ENCODE results near the gene PCDHGB6. TPM values are rescaled to one million over a fixed set of nuclear protein-coding genes. Genes with fewer than 3 reads are reported as not detected.
A peak's percentile ranks its signal among the peaks of the same experiment; 100 is the strongest.

PCDHGB6 gene
- total and polyA plus RNA-seq, 7 experiments from 2014 or later, result 0.05 to 0.44 (median 0.16) TPM

- H3K27me3 Mint-ChIP-seq, result peaks cover 54 to 93% (median 83%) of the 10 kb centered on the region in 5 donors
- H3K4me1 Mint-ChIP-seq, result peaks cover 2 to 12% (median 6%) of the 10 kb centered on the region in 7 donors
- H3K4me1 ChIP-seq (ENCODE audit: control insufficient read depth in 2 of 2, insufficient read depth in 2 of 2, low read length in 2 of 2), result no peaks in the 10 kb centered on the region
- peaks cover 0 to 49% (median 0%) of the 10 kb centered on the region in 3 experiments for H3K9me3 ChIP-seq (ENCODE audit: control insufficient read depth in 2 of 3, low read length in 3 of 3)
- no peak for DNase-seq
- ChIA-PET POLR2A (no interaction called here), CTCF (no interaction called here)
- no peak overlapping the region for H3K4me3 ChIP-seq (ENCODE audit: low read length)
- H3K27ac Mint-ChIP-seq, result no peak overlapping the region
- H3K36me3 ChIP-seq (ENCODE audit: control insufficient read depth in 2 of 3, insufficient read depth in 3 of 3, low read length in 3 of 3), result no peaks in the 10 kb centered on the region
- no peak overlapping the region for H3K4me3 Mint-ChIP-seq
- no peak for ATAC-seq
- H3K9me3 Mint-ChIP-seq, result peaks cover 12 to 93% (median 59%) of the 10 kb centered on the region in 11 donors
- peaks cover 5 to 25% of the 10 kb centered on the region in 2 donors for H3K27me3 ChIP-seq (ENCODE audit: control insufficient read depth in 2 of 2, insufficient read depth in 2 of 2, low read length in 2 of 2)
- H3K27ac ChIP-seq (ENCODE audit: low read depth, low read length), result no peak overlapping the region
- peaks cover 8 to 34% (median 16%) of the 10 kb centered on the region in 5 donors for H3K36me3 Mint-ChIP-seq
- intact Hi-C loops (cut with micrococcal nuclease), result loop anchor here in 1 of 2 donors (10.0 kb wide), 1 partner anchor 131 kb away; no protein-coding TSS in a partner anchor
Observed at GRCh38 chr5:141366016-141366896, 41.6 kb upstream of the PCDHGB6 start.

GRCh38 chr5:141369994-141370848 lies 37.6 kb upstream of the PCDHGB6 start, which contains the start of gene PCDHGB3:
Gene PCDHGB3 (plus strand): TSS chr5:141370242. CDS start chr5:141370395, 153 bp downstream.
- peaks cover 4 to 24% (median 7%) of the 10 kb centered on the region in 5 donors for H3K36me3 Mint-ChIP-seq
- Histone ChIP-seq H3K4me1 (ENCODE audit: control insufficient read depth in 2 of 2, insufficient read depth in 2 of 2, low read length in 2 of 2) (no peaks in the 10 kb centered on the region), H3K27me3 (ENCODE audit: control insufficient read depth in 2 of 2, insufficient read depth in 2 of 2, low read length in 2 of 2) (peaks cover 0 to 11% of the 10 kb centered on the region in 2 donors), H3K4me3 (ENCODE audit: low read length) (peak within 1 kb of the TSS; percentile 29), H3K36me3 (ENCODE audit: control insufficient read depth in 2 of 3, insufficient read depth in 3 of 3, low read length in 3 of 3) (no peaks in the 10 kb centered on the region), H3K27ac (ENCODE audit: low read depth, low read length) (no peak within 1 kb of the TSS), H3K9me3 (ENCODE audit: control insufficient read depth in 2 of 3, low read length in 3 of 3) (peaks cover 0 to 48% (median 0%) of the 10 kb centered on the region in 3 experiments)
- peaks cover 42 to 93% (median 82%) of the 10 kb centered on the region in 5 donors for H3K27me3 Mint-ChIP-seq
- peak within 1 kb of the TSS; percentile 70 to 86 (median 82) for H3K4me3 Mint-ChIP-seq
- POLR2A ChIA-PET, result no interaction called here
- no peak within 1 kb of the TSS for H3K27ac Mint-ChIP-seq
- H3K9me3 Mint-ChIP-seq, result peaks cover 3 to 93% (median 47%) of the 10 kb centered on the region in 11 donors
- intact Hi-C loops (cut with micrococcal nuclease), result loop anchor here (1.0 to 10.0 kb wide), 2 partner anchors 135 to 194 kb away; no protein-coding TSS in a partner anchor
- DNase-seq (peak in 5 of 9 donors; percentile 21 to 42 (median 27)), ATAC-seq (peak; percentile 76)
- peaks cover 2 to 8% (median 6%) of the 10 kb centered on the region in 7 donors for H3K4me1 Mint-ChIP-seq
- CTCF ChIA-PET, result interaction anchor here (0.6 to 1.2 kb wide), 5 partner anchors 51 to 539 kb away, joined by 3 to 5 read pairs (median 4); partner anchors contain the start of gene PCDHGA11

- peaks cover 2 to 22% (median 12%) of the 10 kb centered on the region in 5 donors for H3K36me3 Mint-ChIP-seq
- H3K27ac Mint-ChIP-seq, result peak overlapping the region in 1 of 9 donors; percentile 49
- Histone ChIP-seq H3K9me3 (ENCODE audit: control insufficient read depth in 2 of 3, low read length in 3 of 3) (peaks cover 0 to 41% (median 0%) of the 10 kb centered on the region in 3 experiments), H3K4me3 (ENCODE audit: low read length) (no peak overlapping the region), H3K27ac (ENCODE audit: low read depth, low read length) (no peak overlapping the region), H3K4me1 (ENCODE audit: control insufficient read depth in 2 of 2, insufficient read depth in 2 of 2, low read length in 2 of 2) (no peaks in the 10 kb centered on the region), H3K36me3 (ENCODE audit: control insufficient read depth in 2 of 3, insufficient read depth in 3 of 3, low read length in 3 of 3) (no peaks in the 10 kb centered on the region), H3K27me3 (ENCODE audit: control insufficient read depth in 2 of 2, insufficient read depth in 2 of 2, low read length in 2 of 2) (peaks cover 0 to 8% of the 10 kb centered on the region in 2 donors)
- POLR2A ChIA-PET, result no interaction called here
- CTCF ChIA-PET, result interaction anchor here (0.6 kb wide), 1 partner anchor 957 kb away, joined by 6 read pairs; no protein-coding TSS in a partner anchor
- peaks cover 8 to 93% (median 45%) of the 10 kb centered on the region in 11 donors for H3K9me3 Mint-ChIP-seq
- ATAC-seq (no peak), DNase-seq (no peak)
- intact Hi-C loops (cut with micrococcal nuclease), result no loop called here
- H3K4me1 Mint-ChIP-seq, result peaks cover 2 to 8% (median 6%) of the 10 kb centered on the region in 7 donors
- peak overlapping the region in 2 of 10 donors; percentile 66 to 81 for H3K4me3 Mint-ChIP-seq
- H3K27me3 Mint-ChIP-seq, result peaks cover 32 to 85% (median 79%) of the 10 kb centered on the region in 5 donors
Observed at GRCh38 chr5:141371572-141372475, 36.0 kb upstream of the PCDHGB6 start.

- peak within 1 kb of the TSS in 9 of 10 donors; percentile 18 to 59 (median 49) for H3K4me3 Mint-ChIP-seq
- H3K9me3 Mint-ChIP-seq, result peaks cover 8 to 93% (median 47%) of the 10 kb centered on the region in 11 donors
- H3K4me1 Mint-ChIP-seq, result peaks cover 2 to 8% (median 6%) of the 10 kb centered on the region in 7 donors
- H3K4me1 ChIP-seq (ENCODE audit: control insufficient read depth in 2 of 2, insufficient read depth in 2 of 2, low read length in 2 of 2), result no peaks in the 10 kb centered on the region
- H3K36me3 Mint-ChIP-seq, result peaks cover 2 to 22% (median 12%) of the 10 kb centered on the region in 5 donors
- intact Hi-C loops (cut with micrococcal nuclease), result no loop called here
- no peak within 1 kb of the TSS for H3K4me3 ChIP-seq (ENCODE audit: low read length)
- H3K27ac ChIP-seq (ENCODE audit: low read depth, low read length), result no peak within 1 kb of the TSS
- ATAC-seq (no peak), DNase-seq (no peak)
- no peak within 1 kb of the TSS for H3K27ac Mint-ChIP-seq
- H3K27me3 ChIP-seq (ENCODE audit: control insufficient read depth in 2 of 2, insufficient read depth in 2 of 2, low read length in 2 of 2), result no peaks in the 10 kb centered on the region
- no peaks in the 10 kb centered on the region for H3K36me3 ChIP-seq (ENCODE audit: control insufficient read depth in 2 of 3, insufficient read depth in 3 of 3, low read length in 3 of 3)
- H3K9me3 ChIP-seq (ENCODE audit: control insufficient read depth in 2 of 3, low read length in 3 of 3), result peaks cover 0 to 50% (median 0%) of the 10 kb centered on the region in 3 experiments
- H3K27me3 Mint-ChIP-seq, result peaks cover 26 to 82% (median 71%) of the 10 kb centered on the region in 5 donors
- ChIA-PET POLR2A (interaction anchor here (0.7 kb wide), 1 partner anchor 198 kb away, joined by 3 read pairs; no protein-coding TSS in a partner anchor), CTCF (no interaction called here)
Observed at GRCh38 chr5:141373673-141374317, 34.0 kb upstream of the PCDHGB6 start, which contains the start of gene PCDHGA6. Gene PCDHGA6 (plus strand): TSS chr5:141373891. CDS start chr5:141374084, 193 bp downstream.

GRCh38 chr5:141374627-141375026 lies 33.2 kb upstream of the PCDHGB6 start:
- Histone ChIP-seq H3K36me3 (ENCODE audit: control insufficient read depth in 2 of 3, insufficient read depth in 3 of 3, low read length in 3 of 3) (no peaks in the 10 kb centered on the region), H3K4me1 (ENCODE audit: control insufficient read depth in 2 of 2, insufficient read depth in 2 of 2, low read length in 2 of 2) (no peaks in the 10 kb centered on the region), H3K9me3 (ENCODE audit: control insufficient read depth in 2 of 3, low read length in 3 of 3) (peaks cover 0 to 50% (median 0%) of the 10 kb centered on the region in 3 experiments), H3K4me3 (ENCODE audit: low read length) (no peak overlapping the region), H3K27ac (ENCODE audit: low read depth, low read length) (no peak overlapping the region), H3K27me3 (ENCODE audit: control insufficient read depth in 2 of 2, insufficient read depth in 2 of 2, low read length in 2 of 2) (no peaks in the 10 kb centered on the region)
- Mint-ChIP-seq H3K4me1 (peaks cover 2 to 8% (median 6%) of the 10 kb centered on the region in 7 donors), H3K4me3 (no peak overlapping the region), H3K27me3 (peaks cover 24 to 82% (median 71%) of the 10 kb centered on the region in 5 donors), H3K27ac (no peak overlapping the region), H3K9me3 (peaks cover 8 to 93% (median 50%) of the 10 kb centered on the region in 11 donors), H3K36me3 (peaks cover 2 to 22% (median 12%) of the 10 kb centered on the region in 5 donors)
- intact Hi-C loops (cut with micrococcal nuclease), result no loop called here
- CTCF ChIA-PET, result no interaction called here
- no peak for ATAC-seq
- POLR2A ChIA-PET, result no interaction called here
- DNase-seq, result no peak
